GM23338 (cell line): ENCODE results near the gene PTPRZ1. TPM values are rescaled to one million over a fixed set of nuclear protein-coding genes. Genes with fewer than 3 reads are reported as not detected.

ENCODE experiments used
- ATAC-seq: fragments of 200-7000 bp; cut with Tn5 transposase; 3 replicates; pipeline ENCODE4 v1.9.1; 2020
- DNase-seq: peaks from one replicate; pipeline ENCODE4 v3.0.0-alpha.2; 2015; ENCODE audit warnings: low spot score
- H2AFZ ChIP-seq: fragments of 200-600 bp; sonication (generic); 2 replicates; pipeline ENCODE4 v1.8.0; 2016; ENCODE audit warnings: antibody characterized with exemption, mild to moderate bottlenecking, moderate library complexity
- H3F3A ChIP-seq: fragments of 200-600 bp; sonication (generic); replicated peaks from 2 replicates; pipeline ENCODE4 v1.8.0; 2017; ENCODE audit warnings: antibody characterized with exemption, mixed run types, low read depth
- H3K27ac ChIP-seq: fragments of 200-600 bp; sonication (generic); 2 replicates; pipeline ENCODE4 v1.6.1; 2016; ENCODE audit warnings: low read depth
- H3K27me3 ChIP-seq: fragments of 200-600 bp; sonication (generic); 2 replicates; pipeline ENCODE4 v1.8.0; 2016; ENCODE audit warnings: mild to moderate bottlenecking, mixed run types, moderate library complexity; ENCODE audit not compliant: insufficient read depth
- H3K36me3 ChIP-seq: fragments of 200-600 bp; sonication (generic); 2 replicates; pipeline ENCODE4 v1.8.0; 2016; ENCODE audit warnings: mild to moderate bottlenecking; ENCODE audit not compliant: insufficient read depth
- H3K4me1 ChIP-seq: fragments of 200-600 bp; sonication (generic); 2 replicates; pipeline ENCODE4 v1.8.0; 2016; ENCODE audit warnings: mild to moderate bottlenecking, moderate library complexity; ENCODE audit not compliant: insufficient read depth
- H3K4me2 ChIP-seq: fragments of 200-600 bp; sonication (generic); 2 replicates; pipeline ENCODE4 v1.7.1; 2017; ENCODE audit warnings: mixed run types
- H3K4me3 ChIP-seq: fragments of 200-600 bp; sonication (generic); 2 replicates; pipeline ENCODE4 v1.6.1; 2016; ENCODE audit warnings: mixed run types
- H3K79me2 ChIP-seq: fragments of 200-600 bp; sonication (generic); replicated peaks from 2 replicates; pipeline ENCODE4 v1.8.0; 2017; ENCODE audit warnings: mild to moderate bottlenecking; ENCODE audit not compliant: insufficient read depth
- H3K9me2 ChIP-seq: fragments of 200-600 bp; sonication (generic); 2 replicates; pipeline ENCODE4 v1.8.0; 2017; ENCODE audit not compliant: insufficient read depth
- H4K20me1 ChIP-seq: fragments of 200-600 bp; sonication (generic); replicated peaks from 2 replicates; pipeline ENCODE4 v1.8.0; 2017; ENCODE audit warnings: mild to moderate bottlenecking; ENCODE audit not compliant: insufficient read depth
- H3K27ac Mint-ChIP-seq: 2 replicates; pipeline ENCODE4 v1.8.0; 2020; ENCODE audit warnings: inconsistent platforms, mild to moderate bottlenecking, moderate library complexity, mixed read lengths
- H3K27me3 Mint-ChIP-seq: 3 replicates; pipeline ENCODE4 v1.8.0; 2022; ENCODE audit warnings: low read depth, mild to moderate bottlenecking, moderate library complexity, mixed read lengths, inconsistent platforms; ENCODE audit not compliant: insufficient read depth, poor library complexity
- H3K36me3 Mint-ChIP-seq: 3 replicates; pipeline ENCODE4 v1.8.0; 2021; ENCODE audit warnings: low read depth, mild to moderate bottlenecking, inconsistent platforms, moderate library complexity, mixed read lengths
- H3K4me1 Mint-ChIP-seq: 3 replicates; pipeline ENCODE4 v1.8.0; 2020; ENCODE audit warnings: mild to moderate bottlenecking, inconsistent platforms, mixed read lengths
- H3K4me3 Mint-ChIP-seq: 3 replicates; pipeline ENCODE4 v1.8.0; 2021; ENCODE audit warnings: moderate library complexity, mild to moderate bottlenecking, inconsistent platforms, mixed read lengths
- H3K9me3 Mint-ChIP-seq: 3 replicates; pipeline ENCODE4 v1.8.0; 2020; ENCODE audit warnings: moderate library complexity, mild to moderate bottlenecking, inconsistent platforms, mixed read lengths
- CREB1 ChIP-seq: fragments of 250-450 bp; sonication (Bioruptor Pico); IDR thresholded peaks from 2 replicates; pipeline ENCODE4 v1.5.0; 2020; ENCODE audit warnings: low read depth, mild to moderate bottlenecking, moderate library complexity
- CTCF ChIP-seq, 2 experiments: fragments of 200-600 bp in 1 of 2; sonication (generic) in 1 of 2; conservative IDR thresholded peaks; 2 replicates each; pipeline versions ENCODE4 v1.5.1 to v1.6.1; 2016 to 2017; ENCODE audit warnings: antibody characterized with exemption in 2 of 2, low read depth in 2 of 2, mild to moderate bottlenecking in 2 of 2, moderate library complexity in 1 of 2
- ETS1 ChIP-seq: IDR thresholded peaks from 2 replicates; pipeline ENCODE4 v1.6.1; 2016; ENCODE audit warnings: antibody characterized with exemption
- EZH2 ChIP-seq: fragments of 200-600 bp; sonication (generic); IDR thresholded peaks from one replicate; pipeline ENCODE4 v1.8.0; 2017; ENCODE audit warnings: antibody characterized with exemption, mild to moderate bottlenecking, low read depth; ENCODE audit not compliant: unreplicated experiment
- EZH2phosphoT487 ChIP-seq: fragments of 200-600 bp; sonication (generic); IDR thresholded peaks from one replicate; pipeline ENCODE4 v1.8.1; 2018; ENCODE audit warnings: antibody characterized with exemption; ENCODE audit not compliant: unreplicated experiment
- JUNB ChIP-seq: IDR thresholded peaks from one replicate; pipeline ENCODE4 v1.6.1; 2016; ENCODE audit warnings: antibody characterized with exemption; ENCODE audit not compliant: unreplicated experiment
- NANOG ChIP-seq: IDR thresholded peaks from 2 replicates; pipeline ENCODE4 v1.6.1; 2016; ENCODE audit warnings: antibody characterized with exemption, borderline replicate concordance
- POLR2AphosphoS5 ChIP-seq: IDR thresholded peaks from 2 replicates; pipeline ENCODE4 v1.6.1; 2016; ENCODE audit warnings: antibody characterized with exemption, low read depth
- REST ChIP-seq: IDR thresholded peaks from one replicate; pipeline ENCODE4 v1.6.1; 2018; ENCODE audit warnings: antibody characterized with exemption; ENCODE audit not compliant: unreplicated experiment
- STAT1 ChIP-seq: IDR thresholded peaks from one replicate; pipeline ENCODE4 v1.6.1; 2016; ENCODE audit warnings: antibody characterized with exemption; ENCODE audit not compliant: unreplicated experiment
- ZNF114 ChIP-seq: fragments of 250-450 bp; sonication (Bioruptor Pico); IDR thresholded peaks from 2 replicates; pipeline ENCODE4 v1.5.0; 2020; ENCODE audit warnings: mild to moderate bottlenecking, moderate library complexity
- ZNF331 ChIP-seq: fragments of 250-450 bp; sonication (Bioruptor Pico); IDR thresholded peaks from 2 replicates; pipeline ENCODE4 v1.5.0; 2020; ENCODE audit warnings: low read depth, mild to moderate bottlenecking, moderate library complexity
- polyA plus RNA-seq: library from polyadenylated mRNA; unstranded; fragments of >200 nt; fragmentation: Nextera tagmentation; extraction: Ambion mirVana; gene quantifications from 2 replicates; pipeline ENCODE4 v1.2.1, GENCODE V29; 2016
- total RNA-seq: library from RNA; depleted of rRNA; stranded (reverse); fragments of >200 nt; shearing (Covaris generic); gene quantifications from 2 replicates; pipeline ENCODE4 v1.2.3, GENCODE V29; 2014
- TF ChIP-seq, protein P1 (sequence below): fragments of 250-450 bp; sonication (Bioruptor Pico); IDR thresholded peaks from 2 replicates; pipeline ENCODE4 v1.5.0; 2020; ENCODE audit warnings: mild to moderate bottlenecking, moderate library complexity

The PTPRZ1 gene
- total and polyA plus RNA-seq, 2 experiments from 2014 or later = 160 to 230 TPM

DNA sequence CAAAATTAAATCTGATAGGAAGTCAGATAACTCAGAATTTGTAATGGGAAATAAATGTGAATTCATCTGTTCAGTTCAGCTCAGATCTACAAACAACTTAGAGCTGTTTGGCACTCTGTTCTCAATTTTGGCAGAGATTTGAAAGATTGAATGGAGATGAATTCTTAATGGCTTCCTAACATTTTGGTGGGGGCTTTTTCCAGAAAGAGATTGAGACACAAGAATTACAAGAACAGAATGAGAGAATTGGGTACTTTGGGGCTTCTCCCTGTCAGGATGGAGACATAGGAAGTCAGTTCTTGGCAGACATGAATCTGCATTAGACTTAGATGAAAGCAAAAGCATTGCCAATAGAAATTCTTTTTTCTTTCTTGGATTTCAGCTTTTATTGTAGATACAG is 39.0 kb upstream of the PTPRZ1 start:
- Mint-ChIP-seq H3K9me3 (no peaks in the 10 kb centered on the region), H3K4me1 (peaks cover 30% of the 10 kb centered on the region), H3K27ac (no peak overlapping the region), H3K36me3 (no peaks in the 10 kb centered on the region), H3K4me3 (no peak overlapping the region), H3K27me3 (peaks cover 2% of the 10 kb centered on the region)
- ATAC-seq = no peak
- H3K27ac ChIP-seq = no peak overlapping the region
- no peaks in the 10 kb centered on the region for H3K36me3 ChIP-seq
- H3K4me1 ChIP-seq = peaks cover 20% of the 10 kb centered on the region
- no peaks in the 10 kb centered on the region for H3F3A ChIP-seq
- no peaks in the 10 kb centered on the region for H4K20me1 ChIP-seq
- no peaks in the 10 kb centered on the region for H3K27me3 ChIP-seq
- no peak overlapping the region; the same call in 1 of the 2 replicates for H2AFZ ChIP-seq
- H3K79me2 ChIP-seq = no peaks in the 10 kb centered on the region
- TF ChIP-seq, protein P1, sequence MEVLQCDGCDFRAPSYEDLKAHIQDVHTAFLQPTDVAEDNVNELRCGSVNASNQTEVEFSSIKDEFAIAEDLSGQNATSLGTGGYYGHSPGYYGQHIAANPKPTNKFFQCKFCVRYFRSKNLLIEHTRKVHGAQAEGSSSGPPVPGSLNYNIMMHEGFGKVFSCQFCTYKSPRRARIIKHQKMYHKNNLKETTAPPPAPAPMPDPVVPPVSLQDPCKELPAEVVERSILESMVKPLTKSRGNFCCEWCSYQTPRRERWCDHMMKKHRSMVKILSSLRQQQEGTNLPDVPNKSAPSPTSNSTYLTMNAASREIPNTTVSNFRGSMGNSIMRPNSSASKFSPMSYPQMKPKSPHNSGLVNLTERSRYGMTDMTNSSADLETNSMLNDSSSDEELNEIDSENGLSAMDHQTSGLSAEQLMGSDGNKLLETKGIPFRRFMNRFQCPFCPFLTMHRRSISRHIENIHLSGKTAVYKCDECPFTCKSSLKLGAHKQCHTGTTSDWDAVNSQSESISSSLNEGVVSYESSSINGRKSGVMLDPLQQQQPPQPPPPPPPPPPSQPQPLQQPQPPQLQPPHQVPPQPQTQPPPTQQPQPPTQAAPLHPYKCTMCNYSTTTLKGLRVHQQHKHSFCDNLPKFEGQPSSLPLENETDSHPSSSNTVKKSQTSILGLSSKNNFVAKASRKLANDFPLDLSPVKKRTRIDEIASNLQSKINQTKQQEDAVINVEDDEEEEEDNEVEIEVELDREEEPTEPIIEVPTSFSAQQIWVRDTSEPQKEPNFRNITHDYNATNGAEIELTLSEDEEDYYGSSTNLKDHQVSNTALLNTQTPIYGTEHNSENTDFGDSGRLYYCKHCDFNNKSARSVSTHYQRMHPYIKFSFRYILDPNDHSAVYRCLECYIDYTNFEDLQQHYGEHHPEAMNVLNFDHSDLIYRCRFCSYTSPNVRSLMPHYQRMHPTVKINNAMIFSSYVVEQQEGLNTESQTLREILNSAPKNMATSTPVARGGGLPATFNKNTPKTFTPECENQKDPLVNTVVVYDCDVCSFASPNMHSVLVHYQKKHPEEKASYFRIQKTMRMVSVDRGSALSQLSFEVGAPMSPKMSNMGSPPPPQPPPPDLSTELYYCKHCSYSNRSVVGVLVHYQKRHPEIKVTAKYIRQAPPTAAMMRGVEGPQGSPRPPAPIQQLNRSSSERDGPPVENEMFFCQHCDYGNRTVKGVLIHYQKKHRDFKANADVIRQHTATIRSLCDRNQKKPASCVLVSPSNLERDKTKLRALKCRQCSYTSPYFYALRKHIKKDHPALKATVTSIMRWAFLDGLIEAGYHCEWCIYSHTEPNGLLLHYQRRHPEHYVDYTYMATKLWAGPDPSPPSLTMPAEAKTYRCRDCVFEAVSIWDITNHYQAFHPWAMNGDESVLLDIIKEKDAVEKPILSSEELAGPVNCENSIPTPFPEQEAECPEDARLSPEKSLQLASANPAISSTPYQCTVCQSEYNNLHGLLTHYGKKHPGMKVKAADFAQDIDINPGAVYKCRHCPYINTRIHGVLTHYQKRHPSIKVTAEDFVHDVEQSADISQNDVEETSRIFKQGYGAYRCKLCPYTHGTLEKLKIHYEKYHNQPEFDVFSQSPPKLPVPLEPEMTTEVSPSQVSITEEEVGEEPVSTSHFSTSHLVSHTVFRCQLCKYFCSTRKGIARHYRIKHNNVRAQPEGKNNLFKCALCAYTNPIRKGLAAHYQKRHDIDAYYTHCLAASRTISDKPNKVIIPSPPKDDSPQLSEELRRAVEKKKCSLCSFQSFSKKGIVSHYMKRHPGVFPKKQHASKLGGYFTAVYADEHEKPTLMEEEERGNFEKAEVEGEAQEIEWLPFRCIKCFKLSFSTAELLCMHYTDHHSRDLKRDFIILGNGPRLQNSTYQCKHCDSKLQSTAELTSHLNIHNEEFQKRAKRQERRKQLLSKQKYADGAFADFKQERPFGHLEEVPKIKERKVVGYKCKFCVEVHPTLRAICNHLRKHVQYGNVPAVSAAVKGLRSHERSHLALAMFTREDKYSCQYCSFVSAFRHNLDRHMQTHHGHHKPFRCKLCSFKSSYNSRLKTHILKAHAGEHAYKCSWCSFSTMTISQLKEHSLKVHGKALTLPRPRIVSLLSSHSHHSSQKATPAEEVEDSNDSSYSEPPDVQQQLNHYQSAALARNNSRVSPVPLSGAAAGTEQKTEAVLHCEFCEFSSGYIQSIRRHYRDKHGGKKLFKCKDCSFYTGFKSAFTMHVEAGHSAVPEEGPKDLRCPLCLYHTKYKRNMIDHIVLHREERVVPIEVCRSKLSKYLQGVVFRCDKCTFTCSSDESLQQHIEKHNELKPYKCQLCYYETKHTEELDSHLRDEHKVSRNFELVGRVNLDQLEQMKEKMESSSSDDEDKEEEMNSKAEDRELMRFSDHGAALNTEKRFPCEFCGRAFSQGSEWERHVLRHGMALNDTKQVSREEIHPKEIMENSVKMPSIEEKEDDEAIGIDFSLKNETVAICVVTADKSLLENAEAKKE (CRISPR knock-in tag) = no peak
- TF ChIP-seq CREB1 (CRISPR knock-in tag) (no peak), CTCF (conservative IDR thresholded peaks at IDR 0.05; ENCODE audit: low read depth in 2 of 2) (no peak), ETS1 (no peak), ZNF114 (CRISPR knock-in tag) (no peak), EZH2phosphoT487 (no peak), REST (no peak), POLR2AphosphoS5 (no peak), NANOG (no peak), EZH2 (no peak), JUNB (no peak), STAT1 (no peak), ZNF331 (CRISPR knock-in tag) (no peak)
- DNase-seq = no peak
- H3K4me3 ChIP-seq = no peak overlapping the region
- no peaks in the 10 kb centered on the region for H3K9me2 ChIP-seq
- no peak overlapping the region for H3K4me2 ChIP-seq
